ENCODE results near the gene GJD4. TPM values are rescaled to one million over a fixed set of nuclear protein-coding genes. Genes with fewer than 3 reads are reported as not detected.

Gene GJD4
- total RNA-seq, 1 experiment from 2014 or later = not detected

GRCh38 chr10:35613107-35613440 is 7.9 kb downstream of the GJD4 start:
- intact Hi-C loops (cut with micrococcal nuclease; ENCODE audit: unreplicated experiment) = no loop called here

GRCh38 chr10:35613597-35614226 is 8.6 kb downstream of the GJD4 start:
- Histone ChIP-seq H3K79me2 (ENCODE audit: low read depth) (no peaks in the 10 kb centered on the region), H2AFZ (no peak overlapping the region), H3K4me2 (no peak overlapping the region), H3K9me3 (ENCODE audit: insufficient read depth, low read depth) (no peaks in the 10 kb centered on the region), H3F3A (ENCODE audit: insufficient read depth, low read depth) (no peaks in the 10 kb centered on the region), H3K27ac (no peak overlapping the region), H4K20me1 (ENCODE audit: insufficient read depth) (no peaks in the 10 kb centered on the region), H3K4me3 (no peak overlapping the region), H3K4me1 (replicated peaks; ENCODE audit: insufficient read depth) (no peaks in the 10 kb centered on the region), H3K27me3 (ENCODE audit: insufficient read depth, low read depth) (peaks cover 39% of the 10 kb centered on the region; the same call in 1 of the 2 replicates), H3K36me3 (ENCODE audit: low read depth) (no peaks in the 10 kb centered on the region), H3K9me2 (ENCODE audit: insufficient read depth) (no peaks in the 10 kb centered on the region)
- BruUV-seq (replicated peaks) = no TSS peak
- DNase-seq = no peak
- ChIA-PET POLR2A (ENCODE audit: unreplicated experiment) (interaction anchor here (0.7 kb wide), 1 partner anchor 1964 kb away, joined by 8 read pairs; no protein-coding TSS in a partner anchor), CTCF (no interaction called here)
- intact Hi-C loops (cut with micrococcal nuclease; ENCODE audit: unreplicated experiment) = no loop called here
- TF ChIP-seq EZH2 (IDR thresholded peaks at IDR 0.05; ENCODE audit: low read depth) = no peak
- TF ChIP-seq CTCF (conservative IDR thresholded peaks at IDR 0.05) = peak; percentile 38; the same call in 1 of the 2 replicates

More at GRCh38 chr10:35613107-35613440, 7.9 kb downstream of the GJD4 start:
- Histone ChIP-seq H3K27ac (no peak overlapping the region), H3K4me1 (replicated peaks; ENCODE audit: insufficient read depth) (no peaks in the 10 kb centered on the region), H3K9me2 (ENCODE audit: insufficient read depth) (no peaks in the 10 kb centered on the region), H3K4me3 (no peak overlapping the region), H3K9me3 (ENCODE audit: insufficient read depth, low read depth) (no peaks in the 10 kb centered on the region), H3K4me2 (no peak overlapping the region), H2AFZ (no peak overlapping the region), H4K20me1 (ENCODE audit: insufficient read depth) (no peaks in the 10 kb centered on the region), H3F3A (ENCODE audit: insufficient read depth, low read depth) (no peaks in the 10 kb centered on the region), H3K36me3 (ENCODE audit: low read depth) (no peaks in the 10 kb centered on the region), H3K79me2 (ENCODE audit: low read depth) (no peaks in the 10 kb centered on the region), H3K27me3 (ENCODE audit: insufficient read depth, low read depth) (peaks cover 36% of the 10 kb centered on the region; the same call in 1 of the 2 replicates)
- ChIA-PET CTCF (no interaction called here), POLR2A (ENCODE audit: unreplicated experiment) (no interaction called here)
- no peak for DNase-seq
- no peak for TF ChIP-seq CTCF (conservative IDR thresholded peaks at IDR 0.05)
- TF ChIP-seq EZH2 (IDR thresholded peaks at IDR 0.05; ENCODE audit: low read depth) = no peak
- BruUV-seq (replicated peaks) = no TSS peak

GRCh38 chr10:35614312-35614711 is 9.2 kb downstream of the GJD4 start:
- H4K20me1 ChIP-seq (ENCODE audit: insufficient read depth) = no peaks in the 10 kb centered on the region
- no peak overlapping the region for H3K27ac ChIP-seq
- no peak overlapping the region for H3K4me2 ChIP-seq
- intact Hi-C loops (cut with micrococcal nuclease; ENCODE audit: unreplicated experiment) = no loop called here
- H3K9me2 ChIP-seq (ENCODE audit: insufficient read depth) = no peaks in the 10 kb centered on the region
- no peak overlapping the region for H2AFZ ChIP-seq
- TF ChIP-seq CTCF (conservative IDR thresholded peaks at IDR 0.05) (no peak), EZH2 (IDR thresholded peaks at IDR 0.05; ENCODE audit: low read depth) (no peak)
- H3K4me3 ChIP-seq = no peak overlapping the region
- no peaks in the 10 kb centered on the region for H3K79me2 ChIP-seq (ENCODE audit: low read depth)
- no peaks in the 10 kb centered on the region for H3K36me3 ChIP-seq (ENCODE audit: low read depth)
- no peaks in the 10 kb centered on the region for H3K9me3 ChIP-seq (ENCODE audit: insufficient read depth, low read depth)
- no TSS peak for BruUV-seq (replicated peaks)
- H3K27me3 ChIP-seq (ENCODE audit: insufficient read depth, low read depth) = peaks cover 36% of the 10 kb centered on the region; the same call in 1 of the 2 replicates
- POLR2A ChIA-PET (ENCODE audit: unreplicated experiment) = no interaction called here
- CTCF ChIA-PET = no interaction called here
- no peaks in the 10 kb centered on the region for H3K4me1 ChIP-seq (replicated peaks; ENCODE audit: insufficient read depth)
- no peaks in the 10 kb centered on the region for H3F3A ChIP-seq (ENCODE audit: insufficient read depth, low read depth)
- no peak for DNase-seq

Data from PC-9 (cell line).